GM12878 (cell line): ENCODE results near the gene SHROOM1. TPM values are rescaled to one million over a fixed set of nuclear protein-coding genes. Genes with fewer than 3 reads are reported as not detected.

ENCODE experiments used
- ATAC-seq: fragments of 200-7000 bp; cut with Tn5 transposase; 3 replicates; pipeline ENCODE4 v1.9.1; 2020; ENCODE audit warnings: mild to moderate bottlenecking, moderate library complexity
- BruUV-seq: library from RNA; stranded (reverse); fragments of 400-500 nt; replicated peaks from 2 replicates; lab custom pipeline; 2021; lab: Mats Ljungman, UMichigan
- CTCF ChIA-PET: fragments of 300-600 bp; sonication (Branson Sonifier 250); formaldehyde crosslinking; extraction: SDS; loops from one replicate; lab custom pipeline; 2021; ENCODE audit warnings: inconsistent platforms; lab: Yijun Ruan, JAX
- POLR2A ChIA-PET: fragments of 350-600 bp; formaldehyde crosslinking; extraction: SDS; loops from one replicate; lab custom pipeline; 2021; ENCODE audit warnings: inconsistent platforms; lab: Charles Lee
- RAD21 ChIA-PET: fragments of 300-600 bp; sonication (Branson Sonifier 250); formaldehyde crosslinking; loops from one replicate; lab custom pipeline; 2023; ENCODE audit warnings: antibody characterized with exemption; ENCODE audit not compliant: unreplicated experiment; lab: Charles Lee
- SMC1A ChIA-PET: fragments of 300-600 bp; sonication (Branson Sonifier 250); formaldehyde crosslinking; loops from one replicate; lab custom pipeline; 2023; ENCODE audit not compliant: unreplicated experiment, uncharacterized antibody; lab: Charles Lee
- DNase-seq: peaks from one replicate; pipeline ENCODE4 v3.0.0-alpha.2; 2011; ENCODE audit warnings: low read depth, low spot score
- FAIRE-seq: peaks from 3 replicates; lab custom pipeline; 2011; peaks lifted over from hg19 to GRCh38; lab: Jason Lieb, UNC
- H2AFZ ChIP-seq: 2 replicates; pipeline ENCODE4 v1.6.0; 2011; ENCODE audit warnings: low read depth, low read length, control low read depth; ENCODE audit not compliant: control insufficient read depth
- H3K27ac ChIP-seq: 2 replicates; pipeline ENCODE4 v1.5.1; 2011; ENCODE audit warnings: control low read depth; ENCODE audit not compliant: control insufficient read depth, insufficient read depth
- H3K27me3 ChIP-seq, 2 experiments: replicated peaks in 1 of 2; 2 replicates each; pipeline versions ENCODE4 v1.6.0 to v1.6.1; 2011; ENCODE audit warnings: low read length in 1 of 2; ENCODE audit not compliant: control insufficient read depth in 2 of 2, insufficient read depth in 2 of 2
- H3K36me3 ChIP-seq, 2 experiments: 2 replicates each; pipeline ENCODE4 v1.5.1; 2011; ENCODE audit warnings: low read length in 1 of 2; ENCODE audit not compliant: control insufficient read depth in 2 of 2, insufficient read depth in 2 of 2
- H3K4me1 ChIP-seq: 2 replicates; pipeline ENCODE4 v1.6.1; 2011; ENCODE audit warnings: mild to moderate bottlenecking, low read length, moderate library complexity, mixed read lengths; ENCODE audit not compliant: control insufficient read depth, insufficient read depth
- H3K4me2 ChIP-seq: 2 replicates; pipeline ENCODE4 v1.6.0; 2011; ENCODE audit warnings: control low read depth; ENCODE audit not compliant: control insufficient read depth, insufficient read depth
- H3K4me3 ChIP-seq: fragments of 200-600 bp; sonication (generic); 2 replicates; pipeline ENCODE4 v1.5.1; 2016
- H3K79me2 ChIP-seq: 2 replicates; pipeline ENCODE4 v1.6.0; 2011; ENCODE audit warnings: low read length; ENCODE audit not compliant: control insufficient read depth, insufficient read depth
- H3K9ac ChIP-seq: 2 replicates; pipeline ENCODE4 v1.8.0; 2011; ENCODE audit warnings: low read length, control low read depth, mixed read lengths; ENCODE audit not compliant: control insufficient read depth, insufficient read depth
- H3K9me3 ChIP-seq: replicated peaks from 3 replicates; pipeline ENCODE4 v1.5.1; 2011; ENCODE audit warnings: mild to moderate bottlenecking, low read length; ENCODE audit not compliant: control insufficient read depth, insufficient read depth
- H4K20me1 ChIP-seq: 2 replicates; pipeline ENCODE4 v1.6.0; 2011; ENCODE audit not compliant: control insufficient read depth, insufficient read depth
- CBX3 ChIP-seq: fragments of 200-600 bp; sonication (generic); IDR thresholded peaks from 2 replicates; pipeline ENCODE4 v1.6.1; 2016; ENCODE audit warnings: low read depth, borderline replicate concordance
- CHD2 ChIP-seq: IDR thresholded peaks from 2 replicates; pipeline ENCODE4 v1.6.1; 2011; ENCODE audit warnings: low read depth, low read length, improper control_type of control experiment, borderline replicate concordance
- FOS ChIP-seq: IDR thresholded peaks from 3 replicates; pipeline ENCODE4 v1.6.1; 2011; ENCODE audit warnings: borderline replicate concordance; ENCODE audit not compliant: insufficient read length; ENCODE audit errors: extremely low read depth
- KDM1A ChIP-seq: fragments of 200-600 bp; sonication (generic); IDR thresholded peaks from 2 replicates; pipeline ENCODE4 v1.6.1; 2016; ENCODE audit warnings: borderline replicate concordance
- MEF2B ChIP-seq: fragments of 450-650 bp; IDR thresholded peaks from 2 replicates; pipeline ENCODE4 v1.6.1; 2018; ENCODE audit warnings: mild to moderate bottlenecking, moderate library complexity; ENCODE audit not compliant: partially characterized antibody, poor library complexity, severe bottlenecking
- PAX8 ChIP-seq: fragments of 450-650 bp; IDR thresholded peaks from 2 replicates; pipeline ENCODE4 v1.6.1; 2017; ENCODE audit warnings: mild to moderate bottlenecking, moderate library complexity
- RAD21 ChIP-seq: IDR thresholded peaks from 2 replicates; pipeline ENCODE4 v1.6.1; 2011; ENCODE audit warnings: mild to moderate bottlenecking, low read depth, low read length, moderate library complexity; ENCODE audit not compliant: insufficient read depth
- RELB ChIP-seq: fragments of 450-650 bp; IDR thresholded peaks from 2 replicates; pipeline ENCODE4 v1.6.1; 2017; ENCODE audit warnings: low read depth, mild to moderate bottlenecking, moderate library complexity
- WGBS: methylation state at CpG from one replicate; pipeline ENCODE4 v1.1.6; 2016; ENCODE audit warnings: low lambda C conversion rate; ENCODE audit not compliant: insufficient replicate concordance, insufficient coverage; ENCODE audit errors: missing lambda C conversion rate; 5-methylcytosine and 5-hydroxymethylcytosine counted together
- in situ Hi-C: fragments of 300-500 bp; cut with MboI; formaldehyde crosslinking; loops from 9 replicates; pipeline ENCODE4 v1.14.3; 2018; ENCODE audit warnings: mixed read lengths
- intact Hi-C: fragments of 100-400 bp; cut with micrococcal nuclease; formaldehyde crosslinking; loops from one replicate; pipeline ENCODE4 v1.14.2; 2022; ENCODE audit not compliant: unreplicated experiment
- polyA plus RNA-seq, 11 experiments: library from polyadenylated mRNA; depleted of rRNA in 4 of 11; unstranded in 6 of 11; stranded (reverse) in 5 of 11; fragments of >200 nt; fragmentation: Nextera tagmentation in 4 of 11; fragmentation: Illumina TruSeq in 1 of 11; extraction: Ambion mirVana in 4 of 11; extraction: Trizol in 1 of 11; gene quantifications; 1 replicate in 1 of 11; 2 replicates in 10 of 11; pipeline versions ENCODE4 v1.2.1 to v1.2.3, GENCODE V29; 2011 to 2016; ENCODE audit warnings: inconsistent platforms in 2 of 11, missing spikeins in 2 of 11, low read depth in 1 of 11
- total RNA-seq, 4 experiments: library from RNA; depleted of rRNA in 3 of 4; stranded (reverse); fragments of >200 nt in 3 of 4; fragmentation: Illumina TruSeq in 1 of 4; extraction: Trizol in 1 of 4; gene quantifications; 2 replicates each; pipeline versions ENCODE4 v1.2.1 to v1.2.3, GENCODE V29; 2013 to 2021

SHROOM1 gene
- total and polyA plus RNA-seq, 10 of the 15 experiments (the other 5 are each of a cell fraction or from before 2014, with no cell fraction given): 0.05 to 3.9 (median 1.3) TPM

GRCh38 chr5:132873930-132874271 lies 43.5 kb upstream of the SHROOM1 start:
- Histone ChIP-seq H3K36me3 (peaks cover 3 to 9% of the 10 kb centered on the region in 2 experiments), H3K9ac (no peak overlapping the region), H3K4me1 (no peaks in the 10 kb centered on the region), H3K4me3 (no peak overlapping the region), H3K27me3 (no peaks in the 10 kb centered on the region)
- ATAC-seq (no peak), DNase-seq (no peak)
- in situ Hi-C loops: no loop called here
- TF ChIP-seq FOS: no peak
- no peak for TF ChIP-seq CHD2
- TF ChIP-seq MEF2B: no peak
- no peak for TF ChIP-seq RAD21
- no peak for TF ChIP-seq PAX8
- no peak for TF ChIP-seq KDM1A
- TF ChIP-seq RELB: no peak
- TF ChIP-seq CBX3: no peak
- TF ChIP-seq, all 136 proteins: peak for 0
- intact Hi-C loops: no loop called here
- H3K79me2 ChIP-seq: no peaks in the 10 kb centered on the region
- H3K27ac ChIP-seq: no peak overlapping the region
- FAIRE-seq: no peak
- ChIA-PET POLR2A (no interaction called here), RAD21 (no interaction called here), CTCF (interaction anchor here (1.3 to 2.1 kb wide), 2 partner anchors 10 kb away, joined by 3 to 7 read pairs; no protein-coding TSS in a partner anchor), SMC1A (interaction anchor here (1.2 to 2.6 kb wide), 2 partner anchors 9 to 11 kb away, joined by 3 to 10 read pairs; no protein-coding TSS in a partner anchor)
- WGBS: 96% methylated on average over 3 of the region's 3 CpGs
- H3K4me2 ChIP-seq: no peak overlapping the region
- no peaks in the 10 kb centered on the region for H3K9me3 ChIP-seq
- no peaks in the 10 kb centered on the region for H4K20me1 ChIP-seq
- H2AFZ ChIP-seq: no peak overlapping the region
- no TSS peak for BruUV-seq
